Activated CD8-positive, alpha-beta memory T cell treated with anti-CD3 and anti-CD28 coated beads for 1 hour (primary cell): Measurements from ENCODE around the gene ABLIM1.

Source experiments
- DNase-seq, 2 donors: peaks; one replicate each; pipeline ENCODE4 v3.0.0-alpha.2; 2020; ENCODE audit warnings: low read depth in 1 of 2; ENCODE audit errors: extremely low read depth in 1 of 2

ABLIM1 gene

GRCh38 chr10:114624951-114625780 is 32.9 kb downstream of the ABLIM1 start:
- DNase-seq: no peak

GRCh38 chr10:114624422-114624821 is 33.7 kb downstream of the ABLIM1 start:
- no peak for DNase-seq

GRCh38 chr10:114623661-114624294 is 34.3 kb downstream of the ABLIM1 start:
- DNase-seq: no peak

- no peak for DNase-seq
Observed at GRCh38 chr10:114623155-114623554, 34.9 kb downstream of the ABLIM1 start.

GRCh38 chr10:114618722-114619121 is 39.4 kb downstream of the ABLIM1 start:
- DNase-seq: no peak

GRCh38 chr10:114616516-114616915 is 41.6 kb downstream of the ABLIM1 start:
- DNase-seq: no peak

GRCh38 chr10:114616103-114616502 is 42.0 kb downstream of the ABLIM1 start:
- DNase-seq: no peak

GRCh38 chr10:114615600-114616007 is 42.5 kb downstream of the ABLIM1 start:
- DNase-seq: no peak

- DNase-seq: no peak
Observed at GRCh38 chr10:114613237-114613979, 44.7 kb downstream of the ABLIM1 start.

GRCh38 chr10:114611617-114612016 is 46.5 kb downstream of the ABLIM1 start:
- DNase-seq: no peak

- no peak for DNase-seq
Observed at GRCh38 chr10:114609518-114610426, 48.3 kb downstream of the ABLIM1 start.

GRCh38 chr10:114607358-114607998 is 50.6 kb downstream of the ABLIM1 start:
- no peak for DNase-seq

GRCh38 chr10:114605155-114605797 is 52.8 kb downstream of the ABLIM1 start:
- no peak for DNase-seq

GRCh38 chr10:114604357-114605130 is 53.5 kb downstream of the ABLIM1 start:
- DNase-seq: no peak

- DNase-seq: no peak
Observed at GRCh38 chr10:114603948-114604347, 54.1 kb downstream of the ABLIM1 start.

- DNase-seq: no peak
Observed at GRCh38 chr10:114603303-114603702, 54.8 kb downstream of the ABLIM1 start.

GRCh38 chr10:114600057-114600456 is 58.0 kb downstream of the ABLIM1 start:
- no peak for DNase-seq

- DNase-seq: no peak
Observed at GRCh38 chr10:114596793-114597192, 61.3 kb downstream of the ABLIM1 start.
